OCI-LY1 (cell line): ENCODE data around the gene ME1.

Experiments
- EZH2 ChIP-seq: fragments of 200-600 bp; sonication (generic), shearing (Covaris generic); IDR thresholded peaks from 2 replicates; pipeline ENCODE4 v1.8.0; 2017; ENCODE audit warnings: borderline replicate concordance, mixed run types, mild to moderate bottlenecking, antibody characterized with exemption, low read length, moderate library complexity, mixed read lengths
- TF ChIP-seq, protein P1 (sequence below): fragments of 200-600 bp; sonication (generic), shearing (Covaris generic); IDR thresholded peaks from 2 replicates; pipeline ENCODE4 v1.5.1; 2017; ENCODE audit warnings: mild to moderate bottlenecking, antibody characterized with exemption, low read length, moderate library complexity, mixed read lengths

DNA sequence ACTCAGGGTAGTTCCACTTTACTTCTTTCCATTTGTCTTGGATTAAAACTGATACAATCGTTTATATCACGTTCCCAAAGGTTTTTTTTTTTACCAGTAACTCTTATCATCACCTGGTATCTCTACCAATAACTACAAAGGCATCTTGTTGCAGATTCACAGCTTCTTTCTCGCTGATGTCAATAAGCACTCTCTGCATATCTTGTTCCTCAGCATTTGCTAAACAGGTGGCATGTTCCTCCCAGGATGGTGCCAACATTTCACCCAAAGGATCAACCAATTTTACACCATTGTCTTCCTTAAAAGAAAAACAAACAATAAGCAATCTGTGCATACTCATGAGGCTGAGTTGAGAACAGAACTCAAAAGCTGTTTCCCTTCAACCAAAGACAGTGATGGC, 242.3 kb downstream of the ME1 start:
- TF ChIP-seq, protein P1, sequence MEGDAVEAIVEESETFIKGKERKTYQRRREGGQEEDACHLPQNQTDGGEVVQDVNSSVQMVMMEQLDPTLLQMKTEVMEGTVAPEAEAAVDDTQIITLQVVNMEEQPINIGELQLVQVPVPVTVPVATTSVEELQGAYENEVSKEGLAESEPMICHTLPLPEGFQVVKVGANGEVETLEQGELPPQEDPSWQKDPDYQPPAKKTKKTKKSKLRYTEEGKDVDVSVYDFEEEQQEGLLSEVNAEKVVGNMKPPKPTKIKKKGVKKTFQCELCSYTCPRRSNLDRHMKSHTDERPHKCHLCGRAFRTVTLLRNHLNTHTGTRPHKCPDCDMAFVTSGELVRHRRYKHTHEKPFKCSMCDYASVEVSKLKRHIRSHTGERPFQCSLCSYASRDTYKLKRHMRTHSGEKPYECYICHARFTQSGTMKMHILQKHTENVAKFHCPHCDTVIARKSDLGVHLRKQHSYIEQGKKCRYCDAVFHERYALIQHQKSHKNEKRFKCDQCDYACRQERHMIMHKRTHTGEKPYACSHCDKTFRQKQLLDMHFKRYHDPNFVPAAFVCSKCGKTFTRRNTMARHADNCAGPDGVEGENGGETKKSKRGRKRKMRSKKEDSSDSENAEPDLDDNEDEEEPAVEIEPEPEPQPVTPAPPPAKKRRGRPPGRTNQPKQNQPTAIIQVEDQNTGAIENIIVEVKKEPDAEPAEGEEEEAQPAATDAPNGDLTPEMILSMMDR = no peak
- TF ChIP-seq EZH2 = no peak
